H1 (cell line): ENCODE data around the gene R3HDM4. TPM values are rescaled to one million over a fixed set of nuclear protein-coding genes. Genes with fewer than 3 reads are reported as not detected.

ENCODE experiments used
- CBX8 ChIP-seq: fragments of 300-800, 300-1000 bp; sonication (generic); IDR thresholded peaks from 2 replicates; pipeline ENCODE4 v1.7.1; 2016; ENCODE audit warnings: low read depth, low read length, borderline replicate concordance
- CTCF ChIP-seq, 3 experiments: IDR thresholded peaks; 1 replicate in 2 of 3; 2 replicates in 1 of 3; pipeline versions ENCODE4 v1.5.1 to v1.6.1; 2011; ENCODE audit warnings: low read length in 3 of 3, mild to moderate bottlenecking in 3 of 3, inconsistent platforms in 2 of 3, low read depth in 1 of 3, moderate library complexity in 1 of 3; ENCODE audit not compliant: insufficient read depth in 1 of 3; ENCODE audit errors: control extremely low read depth in 1 of 3
- EP300 ChIP-seq, 2 experiments: IDR thresholded peaks; 1 replicate in 1 of 2; 2 replicates in 1 of 2; pipeline ENCODE4 v1.6.1; 2011 to 2012; ENCODE audit warnings: low read depth in 2 of 2, low read length in 2 of 2, mild to moderate bottlenecking in 2 of 2, borderline replicate concordance in 1 of 2, inconsistent platforms in 1 of 2, moderate library complexity in 1 of 2
- MAFK ChIP-seq: IDR thresholded peaks from 2 replicates; pipeline ENCODE4 v1.6.1; 2012; ENCODE audit warnings: low read depth, mild to moderate bottlenecking, improper control_type of control experiment, low read length
- NRF1 ChIP-seq: IDR thresholded peaks from 2 replicates; pipeline ENCODE4 v1.6.1; 2011; ENCODE audit warnings: mild to moderate bottlenecking, low read depth, low read length, improper control_type of control experiment
- POU5F1 ChIP-seq: IDR thresholded peaks from 2 replicates; pipeline ENCODE4 v1.6.1; 2011; ENCODE audit warnings: low read depth, mild to moderate bottlenecking, low read length, moderate library complexity
- SP2 ChIP-seq: IDR thresholded peaks from 2 replicates; pipeline ENCODE4 v1.6.1; 2012; ENCODE audit warnings: mild to moderate bottlenecking, low read length, inconsistent platforms
- polyA plus RNA-seq, 7 experiments: library from polyadenylated mRNA; depleted of rRNA in 3 of 7; stranded (reverse) in 5 of 7; unstranded in 2 of 7; fragments of >200 nt in 5 of 7; fragments of 200-250 nt in 2 of 7; gene quantifications; 1 replicate in 5 of 7; 2 replicates in 1 of 7; 4 replicates in 1 of 7; pipeline versions ENCODE4 v1.2.1 to v1.2.3, GENCODE V29; 2011 to 2013; ENCODE audit warnings: missing spikeins in 2 of 7, mixed read lengths in 2 of 7
- total RNA-seq: library from RNA; stranded (reverse); fragmentation: NEBNext Ultra II Directional; extraction: Animal tissue kit (Norgen Biotek cat#: 25700); gene quantifications from 2 replicates; pipeline ENCODE4 v1.2.1, GENCODE V29; 2021

The R3HDM4 gene
- total and polyA plus RNA-seq, 2 of the 8 experiments (the other 6 are each of a cell fraction or from before 2014, with no cell fraction given) = 76.8 to 102 TPM

GRCh38 chr19:870963-871401 is 42.0 kb downstream of the R3HDM4 start (continued):
- TF ChIP-seq CTCF (IDR thresholded peaks at IDR 0.05; ENCODE audit: control extremely low read depth in 1 of 3, insufficient read depth in 1 of 3, low read depth in 1 of 3, low read length in 3 of 3) (no peak), MAFK (no peak), POU5F1 (no peak), SP2 (no peak), CBX8 (no peak), NRF1 (no peak), EP300 (IDR thresholded peaks at IDR 0.05; ENCODE audit: borderline replicate concordance in 1 of 2, low read depth in 2 of 2, low read length in 2 of 2) (no peak)
